ENCODE results near the gene GALNTL6.

Gene GALNTL6

DNA sequence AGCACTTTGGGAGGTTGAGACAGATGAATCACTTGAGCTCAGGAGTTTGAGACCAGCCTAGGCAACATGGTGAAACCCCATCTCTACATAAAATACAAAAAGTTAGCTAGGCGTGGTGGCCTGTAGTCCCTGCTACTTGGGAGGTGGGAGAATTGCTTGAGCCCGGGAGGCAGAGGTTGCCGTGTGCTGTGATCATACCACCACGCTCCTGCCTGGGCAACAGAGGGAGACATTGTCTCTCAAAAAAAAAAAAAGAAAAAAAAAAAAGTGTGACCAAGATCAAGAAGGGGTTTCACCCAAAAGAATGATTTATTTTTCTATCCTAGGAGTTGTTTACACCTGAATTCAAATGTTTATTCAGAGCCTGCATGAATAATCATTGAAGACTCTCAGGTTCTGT is 783.0 kb downstream of the GALNTL6 start:
- no peak overlapping the region for H3K4me3 ChIP-seq (ENCODE audit: low read depth, low read length)
- TF ChIP-seq, protein P1, sequence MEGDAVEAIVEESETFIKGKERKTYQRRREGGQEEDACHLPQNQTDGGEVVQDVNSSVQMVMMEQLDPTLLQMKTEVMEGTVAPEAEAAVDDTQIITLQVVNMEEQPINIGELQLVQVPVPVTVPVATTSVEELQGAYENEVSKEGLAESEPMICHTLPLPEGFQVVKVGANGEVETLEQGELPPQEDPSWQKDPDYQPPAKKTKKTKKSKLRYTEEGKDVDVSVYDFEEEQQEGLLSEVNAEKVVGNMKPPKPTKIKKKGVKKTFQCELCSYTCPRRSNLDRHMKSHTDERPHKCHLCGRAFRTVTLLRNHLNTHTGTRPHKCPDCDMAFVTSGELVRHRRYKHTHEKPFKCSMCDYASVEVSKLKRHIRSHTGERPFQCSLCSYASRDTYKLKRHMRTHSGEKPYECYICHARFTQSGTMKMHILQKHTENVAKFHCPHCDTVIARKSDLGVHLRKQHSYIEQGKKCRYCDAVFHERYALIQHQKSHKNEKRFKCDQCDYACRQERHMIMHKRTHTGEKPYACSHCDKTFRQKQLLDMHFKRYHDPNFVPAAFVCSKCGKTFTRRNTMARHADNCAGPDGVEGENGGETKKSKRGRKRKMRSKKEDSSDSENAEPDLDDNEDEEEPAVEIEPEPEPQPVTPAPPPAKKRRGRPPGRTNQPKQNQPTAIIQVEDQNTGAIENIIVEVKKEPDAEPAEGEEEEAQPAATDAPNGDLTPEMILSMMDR (IDR thresholded peaks at IDR 0.05; ENCODE audit: borderline replicate concordance, insufficient read depth, low read depth, low read length): no peak

DNA sequence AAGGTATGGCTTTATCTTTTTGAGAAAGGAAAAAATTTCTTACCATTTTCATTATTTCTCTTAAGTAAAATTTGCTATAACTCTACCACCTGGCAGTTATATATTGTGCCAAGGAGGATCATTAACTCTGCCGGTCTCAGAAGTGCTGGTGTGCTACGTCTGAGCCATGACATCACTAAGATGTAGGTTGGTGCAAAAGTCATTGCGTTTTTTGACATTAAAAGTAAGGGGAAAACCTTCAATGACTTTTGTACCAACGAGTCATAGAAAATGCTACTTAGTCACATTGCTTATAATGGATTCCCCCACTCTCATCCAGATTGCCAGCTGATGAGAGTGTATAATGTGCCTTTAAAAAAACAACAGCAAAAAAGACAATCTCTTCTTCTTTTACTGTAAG is 786.4 kb downstream of the GALNTL6 start:
- H3K4me3 ChIP-seq (ENCODE audit: low read depth, low read length): no peak overlapping the region
- TF ChIP-seq, protein P1 (IDR thresholded peaks at IDR 0.05; ENCODE audit: borderline replicate concordance, insufficient read depth, low read depth, low read length): no peak

DNA sequence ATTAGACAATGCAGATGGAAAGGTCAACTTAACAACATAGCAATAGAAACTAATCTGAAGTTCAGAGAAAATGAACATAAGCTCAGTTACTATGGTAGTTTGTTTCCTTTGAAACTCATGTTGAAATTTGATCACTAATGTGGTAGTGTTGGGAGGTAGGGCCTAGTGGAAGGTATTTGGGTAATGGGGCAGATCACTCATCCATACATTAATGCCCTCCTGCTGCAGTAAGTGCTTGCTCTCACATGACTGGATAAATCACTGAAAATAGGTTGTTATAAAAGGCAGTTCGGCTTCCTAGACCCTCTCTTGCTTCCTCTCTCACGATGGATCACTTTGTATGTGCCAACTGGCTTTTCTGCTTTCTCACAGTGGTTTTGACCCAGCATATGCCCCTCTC is 788.0 kb downstream of the GALNTL6 start:
- H3K4me3 ChIP-seq (ENCODE audit: low read depth, low read length): no peak overlapping the region
- TF ChIP-seq, protein P1 (IDR thresholded peaks at IDR 0.05; ENCODE audit: borderline replicate concordance, insufficient read depth, low read depth, low read length): no peak

DNA sequence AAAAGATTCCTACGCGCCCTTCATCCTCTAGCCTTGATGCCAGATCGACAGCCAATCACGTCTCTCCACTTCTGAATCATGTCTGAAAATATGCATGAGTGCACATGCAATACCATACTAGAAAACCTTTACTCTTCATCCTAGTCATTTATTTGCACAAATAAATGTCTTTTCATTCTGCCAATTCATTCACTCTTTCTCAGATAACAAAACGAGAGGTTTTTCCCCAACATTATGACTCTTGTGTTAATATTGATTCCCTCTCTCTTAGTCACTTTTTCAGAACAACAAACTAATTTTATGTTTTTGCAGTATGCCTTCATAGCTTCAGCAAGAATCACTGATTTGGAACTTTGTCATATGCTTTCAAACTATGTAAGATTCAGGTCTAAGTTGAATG is 806.0 kb downstream of the GALNTL6 start:
- H3K4me3 ChIP-seq (ENCODE audit: low read depth, low read length): no peak overlapping the region
- TF ChIP-seq, protein P1 (IDR thresholded peaks at IDR 0.05; ENCODE audit: borderline replicate concordance, insufficient read depth, low read depth, low read length): no peak

DNA sequence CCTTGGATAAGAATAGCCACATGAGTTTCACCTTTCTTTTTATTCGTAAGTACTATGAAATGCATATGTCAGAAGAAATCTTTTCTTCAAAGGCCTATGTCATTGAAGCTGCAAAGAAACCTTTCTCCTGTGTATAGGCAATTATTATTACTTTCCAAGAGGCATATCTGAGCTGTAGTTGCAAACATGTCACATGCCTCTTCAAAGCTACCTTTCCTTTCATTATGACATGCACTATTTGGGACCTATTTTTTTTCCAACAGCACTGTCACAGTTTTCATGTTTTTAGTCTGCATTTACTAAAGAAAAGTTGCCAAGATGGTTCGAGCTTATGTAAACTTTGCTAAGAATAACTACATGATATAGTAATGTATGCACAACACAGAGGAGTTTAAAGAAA is 806.6 kb downstream of the GALNTL6 start:
- no peak overlapping the region for H3K4me3 ChIP-seq (ENCODE audit: low read depth, low read length)
- TF ChIP-seq, protein P1 (IDR thresholded peaks at IDR 0.05; ENCODE audit: borderline replicate concordance, insufficient read depth, low read depth, low read length): no peak

DNA sequence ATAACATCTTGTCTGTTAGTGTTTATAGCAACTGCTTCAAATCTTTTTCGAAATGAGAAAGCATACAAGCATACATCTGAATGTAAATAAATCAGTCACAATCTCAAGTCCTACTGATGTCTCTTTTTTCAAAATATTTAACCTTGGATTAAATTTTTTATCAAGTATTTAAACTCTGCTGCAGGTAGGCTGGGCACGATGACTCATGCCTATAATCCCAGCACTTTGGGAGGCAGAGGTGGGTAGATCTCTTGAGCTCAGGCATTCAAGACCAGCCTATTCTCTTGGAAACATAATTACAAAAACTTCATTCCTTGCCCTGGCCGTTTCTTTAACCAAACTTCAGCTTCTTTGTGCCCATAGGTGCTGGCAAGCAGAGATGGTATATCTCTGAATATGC is 815.1 kb downstream of the GALNTL6 start:
- no peak overlapping the region for H3K4me3 ChIP-seq (ENCODE audit: low read depth, low read length)
- TF ChIP-seq, protein P1 (IDR thresholded peaks at IDR 0.05; ENCODE audit: borderline replicate concordance, insufficient read depth, low read depth, low read length): no peak

DNA sequence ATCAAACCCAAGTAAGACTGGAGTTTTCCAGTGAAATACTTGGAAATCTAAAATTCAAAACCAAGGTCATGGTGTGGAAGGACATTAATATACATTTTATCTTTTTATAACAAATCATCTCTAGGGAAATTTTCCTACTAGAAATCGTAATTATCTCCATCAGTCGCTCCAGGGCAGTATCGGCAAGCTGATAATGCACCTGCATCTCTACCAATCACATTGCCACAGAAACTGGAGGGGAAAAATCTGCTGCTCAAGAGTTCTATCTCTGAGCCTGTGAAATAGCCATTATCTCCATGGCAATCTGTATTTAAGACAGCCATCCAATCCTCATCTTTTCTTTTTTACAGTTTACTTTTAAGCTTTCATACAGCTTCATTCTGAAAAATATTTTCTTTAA is 817.1 kb downstream of the GALNTL6 start:
- TF ChIP-seq, protein P1 (IDR thresholded peaks at IDR 0.05; ENCODE audit: borderline replicate concordance, insufficient read depth, low read depth, low read length): no peak
- no peak overlapping the region for H3K4me3 ChIP-seq (ENCODE audit: low read depth, low read length)
